PFSK-1 (cell line): ENCODE measurements around the gene CHST9.

Source experiments
- POLR2AphosphoS5 ChIP-seq: IDR thresholded peaks from 2 replicates; pipeline ENCODE4 v1.6.1; 2012; ENCODE audit warnings: low read depth, mild to moderate bottlenecking, control low read depth, low read length, moderate library complexity
- SIN3A ChIP-seq: IDR thresholded peaks from 2 replicates; pipeline ENCODE4 v1.6.1; 2012; ENCODE audit warnings: mild to moderate bottlenecking, low read length, moderate library complexity, borderline replicate concordance; ENCODE audit not compliant: insufficient read depth
- TAF1 ChIP-seq: IDR thresholded peaks from 2 replicates; pipeline ENCODE4 v1.6.1; 2012; ENCODE audit warnings: low read length, control low read depth, borderline replicate concordance; ENCODE audit not compliant: insufficient read depth
- TF ChIP-seq, protein P1 (sequence below), 2 experiments: IDR thresholded peaks; 2 replicates each; pipeline versions ENCODE4 v1.6.1 to v1.8.0; 2011 to 2012; ENCODE audit warnings: low read depth in 2 of 2, low read length in 2 of 2, control low read depth in 1 of 2, inconsistent platforms in 1 of 2, mild to moderate bottlenecking in 1 of 2, moderate library complexity in 1 of 2; ENCODE audit not compliant: insufficient read depth in 1 of 2

DNA sequence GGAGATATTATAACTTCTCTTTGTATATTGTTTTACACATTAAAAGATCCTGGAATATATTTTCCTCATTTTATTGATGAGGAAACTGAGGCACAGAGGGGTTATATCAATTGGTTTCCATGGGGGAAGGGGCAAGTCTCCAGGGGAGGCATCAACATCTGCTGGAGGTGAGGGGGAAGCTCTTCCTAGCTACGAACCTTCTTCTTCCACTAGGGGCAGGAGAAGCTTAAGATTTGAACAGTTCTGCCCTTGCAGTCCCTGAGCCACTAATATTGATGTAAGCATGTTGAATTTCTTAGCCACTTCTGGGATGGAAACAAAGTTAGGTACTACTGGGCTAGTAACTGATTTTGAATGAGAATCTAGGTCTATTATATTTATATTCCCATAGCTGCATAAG, 179.5 kb downstream of the CHST9 start:
- TF ChIP-seq SIN3A (no peak), POLR2AphosphoS5 (no peak), TAF1 (no peak)
- TF ChIP-seq, protein P1, sequence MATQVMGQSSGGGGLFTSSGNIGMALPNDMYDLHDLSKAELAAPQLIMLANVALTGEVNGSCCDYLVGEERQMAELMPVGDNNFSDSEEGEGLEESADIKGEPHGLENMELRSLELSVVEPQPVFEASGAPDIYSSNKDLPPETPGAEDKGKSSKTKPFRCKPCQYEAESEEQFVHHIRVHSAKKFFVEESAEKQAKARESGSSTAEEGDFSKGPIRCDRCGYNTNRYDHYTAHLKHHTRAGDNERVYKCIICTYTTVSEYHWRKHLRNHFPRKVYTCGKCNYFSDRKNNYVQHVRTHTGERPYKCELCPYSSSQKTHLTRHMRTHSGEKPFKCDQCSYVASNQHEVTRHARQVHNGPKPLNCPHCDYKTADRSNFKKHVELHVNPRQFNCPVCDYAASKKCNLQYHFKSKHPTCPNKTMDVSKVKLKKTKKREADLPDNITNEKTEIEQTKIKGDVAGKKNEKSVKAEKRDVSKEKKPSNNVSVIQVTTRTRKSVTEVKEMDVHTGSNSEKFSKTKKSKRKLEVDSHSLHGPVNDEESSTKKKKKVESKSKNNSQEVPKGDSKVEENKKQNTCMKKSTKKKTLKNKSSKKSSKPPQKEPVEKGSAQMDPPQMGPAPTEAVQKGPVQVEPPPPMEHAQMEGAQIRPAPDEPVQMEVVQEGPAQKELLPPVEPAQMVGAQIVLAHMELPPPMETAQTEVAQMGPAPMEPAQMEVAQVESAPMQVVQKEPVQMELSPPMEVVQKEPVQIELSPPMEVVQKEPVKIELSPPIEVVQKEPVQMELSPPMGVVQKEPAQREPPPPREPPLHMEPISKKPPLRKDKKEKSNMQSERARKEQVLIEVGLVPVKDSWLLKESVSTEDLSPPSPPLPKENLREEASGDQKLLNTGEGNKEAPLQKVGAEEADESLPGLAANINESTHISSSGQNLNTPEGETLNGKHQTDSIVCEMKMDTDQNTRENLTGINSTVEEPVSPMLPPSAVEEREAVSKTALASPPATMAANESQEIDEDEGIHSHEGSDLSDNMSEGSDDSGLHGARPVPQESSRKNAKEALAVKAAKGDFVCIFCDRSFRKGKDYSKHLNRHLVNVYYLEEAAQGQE (IDR thresholded peaks at IDR 0.05; ENCODE audit: insufficient read depth in 1 of 2, low read depth in 2 of 2, low read length in 2 of 2) = no peak
